ENCODE data around the gene SIDT1.

DNA sequence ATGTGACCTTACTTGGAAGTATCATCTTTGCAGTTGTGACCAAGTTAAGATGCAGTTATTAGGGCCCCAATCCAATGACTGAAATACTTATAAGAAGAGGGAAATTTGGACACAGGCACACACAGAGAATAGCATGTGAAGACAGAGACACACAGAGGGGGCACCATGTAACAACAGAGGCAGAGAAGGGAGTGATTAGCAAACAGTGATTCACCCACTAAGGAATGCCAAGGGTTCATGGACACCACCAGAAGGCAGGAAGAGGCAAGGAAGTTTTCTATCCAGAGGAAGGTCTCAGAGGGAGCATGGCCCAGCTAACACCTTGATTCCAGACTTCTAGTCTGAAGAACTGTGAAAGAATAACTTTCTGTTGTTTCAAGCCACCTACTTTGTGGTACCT is 25.0 kb downstream of the SIDT1 start:
- TF ChIP-seq, protein P1, sequence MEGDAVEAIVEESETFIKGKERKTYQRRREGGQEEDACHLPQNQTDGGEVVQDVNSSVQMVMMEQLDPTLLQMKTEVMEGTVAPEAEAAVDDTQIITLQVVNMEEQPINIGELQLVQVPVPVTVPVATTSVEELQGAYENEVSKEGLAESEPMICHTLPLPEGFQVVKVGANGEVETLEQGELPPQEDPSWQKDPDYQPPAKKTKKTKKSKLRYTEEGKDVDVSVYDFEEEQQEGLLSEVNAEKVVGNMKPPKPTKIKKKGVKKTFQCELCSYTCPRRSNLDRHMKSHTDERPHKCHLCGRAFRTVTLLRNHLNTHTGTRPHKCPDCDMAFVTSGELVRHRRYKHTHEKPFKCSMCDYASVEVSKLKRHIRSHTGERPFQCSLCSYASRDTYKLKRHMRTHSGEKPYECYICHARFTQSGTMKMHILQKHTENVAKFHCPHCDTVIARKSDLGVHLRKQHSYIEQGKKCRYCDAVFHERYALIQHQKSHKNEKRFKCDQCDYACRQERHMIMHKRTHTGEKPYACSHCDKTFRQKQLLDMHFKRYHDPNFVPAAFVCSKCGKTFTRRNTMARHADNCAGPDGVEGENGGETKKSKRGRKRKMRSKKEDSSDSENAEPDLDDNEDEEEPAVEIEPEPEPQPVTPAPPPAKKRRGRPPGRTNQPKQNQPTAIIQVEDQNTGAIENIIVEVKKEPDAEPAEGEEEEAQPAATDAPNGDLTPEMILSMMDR (IDR thresholded peaks at IDR 0.05; ENCODE audit: insufficient read depth, low read length, poor library complexity, severe bottlenecking), result no peak
- TF ChIP-seq EZH2phosphoT487 (conservative IDR thresholded peaks at IDR 0.05; ENCODE audit: low read length), result no peak

All from SU-DHL-6 (cell line).